ENCODE measurements around the gene SYNPO2. TPM values are rescaled to one million over a fixed set of nuclear protein-coding genes. Genes with fewer than 3 reads are reported as not detected.

SYNPO2 gene
- total and polyA plus RNA-seq, 2 of the 13 experiments (the other 11 are each of a cell fraction or from before 2014, with no cell fraction given) = not detected

DNA sequence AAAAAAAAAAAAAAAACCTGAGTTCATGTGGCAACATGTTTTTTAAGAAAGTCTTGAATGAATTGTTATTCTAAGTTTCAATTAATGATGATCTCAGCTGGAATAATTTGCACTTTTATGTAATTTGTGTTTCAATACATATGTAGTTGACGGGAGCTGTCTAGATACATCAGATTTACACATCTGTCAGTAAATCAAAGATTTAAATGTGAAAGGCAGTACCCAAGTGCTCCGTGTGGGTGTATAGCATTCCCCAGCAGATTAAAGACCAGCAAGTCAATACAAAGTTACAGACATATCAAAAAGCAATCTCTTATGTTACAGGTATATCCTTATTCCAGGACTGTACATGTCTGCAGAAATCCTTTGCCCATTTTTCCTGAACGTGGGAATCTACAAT is 35.2 kb downstream of the SYNPO2 start:
- 30% methylated on average over 3 of the region's 3 CpGs for WGBS (ENCODE audit: low lambda C conversion rate)
- H3K9me3 ChIP-seq (ENCODE audit: low read length) = no peaks in the 10 kb centered on the region
- DNase-seq (ENCODE audit: low spot score) = no peak
- H3K9ac ChIP-seq (ENCODE audit: insufficient read depth, low read depth, low read length) = no peak overlapping the region
- intact Hi-C loops (cut with micrococcal nuclease; ENCODE audit: unreplicated experiment) (no loop called here), in situ Hi-C loops (cut with HindIII; ENCODE audit: extremely low pct_ligation_motif_present, low pct_unique_long_range_greater_than_20kb) (no loop called here)
- H3K27ac ChIP-seq (ENCODE audit: extremely low read length, insufficient read depth, low read length) = no peak overlapping the region
- FAIRE-seq = no peak
- H3K4me2 ChIP-seq (ENCODE audit: low read depth, low read length) = no peak overlapping the region
- no peak overlapping the region for H2AFZ ChIP-seq (ENCODE audit: low read length)
- no peaks in the 10 kb centered on the region for H3K27me3 ChIP-seq (ENCODE audit: control insufficient read depth in 1 of 2, insufficient read depth in 2 of 2, low read length in 2 of 2)
- H3K4me3 ChIP-seq (replicated peaks in 1 of 3; ENCODE audit: insufficient read depth in 1 of 3, low read depth in 2 of 3, low read length in 3 of 3) = no peak overlapping the region
- ChIA-PET POLR2A (no interaction called here), CTCF (ENCODE audit: low intra/inter-chr PET ratio, low total read pairs) (no interaction called here)
- no peaks in the 10 kb centered on the region for H3K4me1 ChIP-seq (ENCODE audit: insufficient read depth, low read length)
- no TSS peak for BruUV-seq (replicated peaks)
- TF ChIP-seq MAFK (conservative IDR thresholded peaks at IDR 0.05 in 1 of 2, IDR thresholded peaks at IDR 0.05 in 1 of 2; ENCODE audit: low read length in 2 of 2) = peak in 1 of 2 experiments; percentile 26; a peak in 1 of 4 replicates
- TF ChIP-seq, protein P1, sequence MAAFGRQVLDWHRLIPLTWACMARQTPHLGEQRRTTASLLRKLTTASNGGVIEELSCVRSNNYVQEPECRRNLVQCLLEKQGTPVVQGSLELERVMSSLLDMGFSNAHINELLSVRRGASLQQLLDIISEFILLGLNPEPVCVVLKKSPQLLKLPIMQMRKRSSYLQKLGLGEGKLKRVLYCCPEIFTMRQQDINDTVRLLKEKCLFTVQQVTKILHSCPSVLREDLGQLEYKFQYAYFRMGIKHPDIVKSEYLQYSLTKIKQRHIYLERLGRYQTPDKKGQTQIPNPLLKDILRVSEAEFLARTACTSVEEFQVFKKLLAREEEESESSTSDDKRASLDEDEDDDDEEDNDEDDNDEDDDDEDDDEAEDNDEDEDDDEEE (CRISPR knock-in tag; IDR thresholded peaks at IDR 0.05) = no peak
- TF ChIP-seq MAFF (IDR thresholded peaks at IDR 0.05; ENCODE audit: low read depth, low read length) = 0 out of 2 replicates have a peak, but pooled peaks have one; percentile 10
- no peak for TF ChIP-seq ZNF746 (CRISPR knock-in tag; IDR thresholded peaks at IDR 0.05)
- no peak for ATAC-seq
- H3K36me3 ChIP-seq (replicated peaks in 1 of 2; ENCODE audit: control insufficient read depth in 1 of 2, insufficient read depth in 2 of 2, low read length in 2 of 2) = no peaks in the 10 kb centered on the region
- no peaks in the 10 kb centered on the region for H3K79me2 ChIP-seq (ENCODE audit: insufficient read depth, low read length)
- no peaks in the 10 kb centered on the region for H4K20me1 ChIP-seq (ENCODE audit: insufficient read depth, low read length)

GRCh38 chr4:118927974-118928373 is 39.3 kb downstream of the SYNPO2 start:
- no peaks in the 10 kb centered on the region for H3K9me3 ChIP-seq (ENCODE audit: low read length)
- DNase-seq (ENCODE audit: low spot score) (no peak), FAIRE-seq (no peak), ATAC-seq (no peak)
- in situ Hi-C loops (cut with HindIII; ENCODE audit: extremely low pct_ligation_motif_present, low pct_unique_long_range_greater_than_20kb) = no loop called here
- H3K4me2 ChIP-seq (ENCODE audit: low read depth, low read length) = no peak overlapping the region
- no peak overlapping the region for H2AFZ ChIP-seq (ENCODE audit: low read length)
- CTCF ChIA-PET (ENCODE audit: low intra/inter-chr PET ratio, low total read pairs) = no interaction called here
- no peaks in the 10 kb centered on the region for H3K36me3 ChIP-seq (replicated peaks in 1 of 2; ENCODE audit: control insufficient read depth in 1 of 2, insufficient read depth in 2 of 2, low read length in 2 of 2)
- H3K79me2 ChIP-seq (ENCODE audit: insufficient read depth, low read length) = no peaks in the 10 kb centered on the region
- no peaks in the 10 kb centered on the region for H3K4me1 ChIP-seq (ENCODE audit: insufficient read depth, low read length)
- BruUV-seq (replicated peaks) = no TSS peak
- POLR2A ChIA-PET = no interaction called here
- no peak overlapping the region for H3K4me3 ChIP-seq (replicated peaks in 1 of 3; ENCODE audit: insufficient read depth in 1 of 3, low read depth in 2 of 3, low read length in 3 of 3)
- H3K27ac ChIP-seq (ENCODE audit: extremely low read length, insufficient read depth, low read length) = no peak overlapping the region
- H3K27me3 ChIP-seq (ENCODE audit: control insufficient read depth in 1 of 2, insufficient read depth in 2 of 2, low read length in 2 of 2) = no peaks in the 10 kb centered on the region
- intact Hi-C loops (cut with micrococcal nuclease; ENCODE audit: unreplicated experiment) = no loop called here
- WGBS (ENCODE audit: low lambda C conversion rate) = 0% methylated on average over 1 of the region's 1 CpG
- H4K20me1 ChIP-seq (ENCODE audit: insufficient read depth, low read length) = no peaks in the 10 kb centered on the region
- no peak overlapping the region for H3K9ac ChIP-seq (ENCODE audit: insufficient read depth, low read depth, low read length)
- no peak for TF ChIP-seq PRDM4 (CRISPR knock-in tag; IDR thresholded peaks at IDR 0.05; ENCODE audit: borderline replicate concordance)
- TF ChIP-seq NFRKB (IDR thresholded peaks at IDR 0.05) = no peak
- TF ChIP-seq IKZF4 (CRISPR knock-in tag; IDR thresholded peaks at IDR 0.05; ENCODE audit: borderline replicate concordance, low read depth, not compliant biosample characterization) = no peak
- TF ChIP-seq, protein P2, sequence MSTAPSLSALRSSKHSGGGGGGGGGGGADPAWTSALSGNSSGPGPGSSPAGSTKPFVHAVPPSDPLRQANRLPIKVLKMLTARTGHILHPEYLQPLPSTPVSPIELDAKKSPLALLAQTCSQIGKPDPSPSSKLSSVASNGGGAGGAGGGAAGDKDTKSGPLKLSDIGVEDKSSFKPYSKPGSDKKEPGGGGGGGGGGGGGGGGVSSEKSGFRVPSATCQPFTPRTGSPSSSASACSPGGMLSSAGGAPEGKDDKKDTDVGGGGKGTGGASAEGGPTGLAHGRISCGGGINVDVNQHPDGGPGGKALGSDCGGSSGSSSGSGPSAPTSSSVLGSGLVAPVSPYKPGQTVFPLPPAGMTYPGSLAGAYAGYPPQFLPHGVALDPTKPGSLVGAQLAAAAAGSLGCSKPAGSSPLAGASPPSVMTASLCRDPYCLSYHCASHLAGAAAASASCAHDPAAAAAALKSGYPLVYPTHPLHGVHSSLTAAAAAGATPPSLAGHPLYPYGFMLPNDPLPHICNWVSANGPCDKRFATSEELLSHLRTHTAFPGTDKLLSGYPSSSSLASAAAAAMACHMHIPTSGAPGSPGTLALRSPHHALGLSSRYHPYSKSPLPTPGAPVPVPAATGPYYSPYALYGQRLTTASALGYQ (CRISPR knock-in tag; IDR thresholded peaks at IDR 0.05) = no peak
- no peak for TF ChIP-seq FOXJ3 (CRISPR knock-in tag; IDR thresholded peaks at IDR 0.05; ENCODE audit: borderline replicate concordance)
- no peak for TF ChIP-seq NFYB (CRISPR knock-in tag; IDR thresholded peaks at IDR 0.05)
- TF ChIP-seq ZNF574 (CRISPR knock-in tag; IDR thresholded peaks at IDR 0.05) = no peak

Measured in HepG2 (cell line).